ENCODE data around the gene PEMT. TPM values are rescaled to one million over a fixed set of nuclear protein-coding genes. Genes with fewer than 3 reads are reported as not detected.
A peak's percentile ranks its signal among the peaks of the same experiment; 100 is the strongest.

The PEMT gene
- total RNA-seq, 1 experiment from 2014 or later, result 29.5 TPM

GRCh38 chr17:17573912-17574311 is 17.6 kb downstream of the PEMT start:
- intact Hi-C loops (cut with micrococcal nuclease; ENCODE audit: unreplicated experiment), result loop anchor here (5.0 kb wide), 1 partner anchor 38 kb away; no protein-coding TSS in a partner anchor
- Mint-ChIP-seq H3K4me3 (ENCODE audit: unreplicated experiment) (no peak overlapping the region), H3K27me3 (ENCODE audit: insufficient read depth, unreplicated experiment) (no peaks in the 10 kb centered on the region), H3K36me3 (ENCODE audit: insufficient read depth, unreplicated experiment) (no peaks in the 10 kb centered on the region), H3K27ac (ENCODE audit: unreplicated experiment) (no peak overlapping the region), H3K4me1 (ENCODE audit: low read depth, unreplicated experiment) (peaks cover 12% of the 10 kb centered on the region), H3K9me3 (ENCODE audit: unreplicated experiment) (no peaks in the 10 kb centered on the region)
- H3K27me3 ChIP-seq (replicated peaks; ENCODE audit: control insufficient read depth, insufficient read depth, low read length), result no peaks in the 10 kb centered on the region
- no peak overlapping the region for H3K4me3 ChIP-seq (ENCODE audit: low read depth, low read length)
- BruUV-seq (replicated peaks), result no TSS peak
- no peaks in the 10 kb centered on the region; the same call in 1 of the 2 replicates for H3K36me3 ChIP-seq (ENCODE audit: control insufficient read depth, insufficient read depth, low read length)
- ChIA-PET POLR2A (interaction anchor here (0.6 kb wide), 2 partner anchors 17 to 267 kb away, joined by 4 to 8 read pairs; partner anchors contain the start of gene PEMT), CTCF (interaction anchor here (0.6 kb wide), 1 partner anchor 186 kb away, joined by 3 read pairs; no protein-coding TSS in a partner anchor)
- H3K9me3 ChIP-seq, result no peaks in the 10 kb centered on the region
- TF ChIP-seq CTCF (IDR thresholded peaks at IDR 0.05; ENCODE audit: insufficient read depth in 1 of 2, low read depth in 1 of 2, low read length in 1 of 2, severe bottlenecking in 1 of 2, unreplicated experiment in 1 of 2), result no peak
- DNase-seq, result no peak
- peaks cover 13% of the 10 kb centered on the region for H3K4me1 ChIP-seq

- ChIA-PET CTCF (interaction anchor here (0.9 to 1.3 kb wide), 3 partner anchors 56 to 75 kb away, joined by 3 to 5 read pairs (median 3); no protein-coding TSS in a partner anchor), POLR2A (no interaction called here)
- BruUV-seq (replicated peaks), result no TSS peak
- no peak for TF ChIP-seq CTCF (IDR thresholded peaks at IDR 0.05; ENCODE audit: insufficient read depth in 1 of 2, low read depth in 1 of 2, low read length in 1 of 2, severe bottlenecking in 1 of 2, unreplicated experiment in 1 of 2)
- no peak for DNase-seq
- Mint-ChIP-seq H3K27ac (ENCODE audit: unreplicated experiment) (no peak overlapping the region), H3K4me1 (ENCODE audit: low read depth, unreplicated experiment) (peaks cover 12% of the 10 kb centered on the region), H3K9me3 (ENCODE audit: unreplicated experiment) (no peaks in the 10 kb centered on the region), H3K4me3 (ENCODE audit: unreplicated experiment) (no peak overlapping the region), H3K27me3 (ENCODE audit: insufficient read depth, unreplicated experiment) (no peaks in the 10 kb centered on the region), H3K36me3 (ENCODE audit: insufficient read depth, unreplicated experiment) (no peaks in the 10 kb centered on the region)
- Histone ChIP-seq H3K27me3 (replicated peaks; ENCODE audit: control insufficient read depth, insufficient read depth, low read length) (no peaks in the 10 kb centered on the region), H3K4me1 (peaks cover 17% of the 10 kb centered on the region), H3K4me3 (ENCODE audit: low read depth, low read length) (no peak overlapping the region), H3K36me3 (ENCODE audit: control insufficient read depth, insufficient read depth, low read length) (no peaks in the 10 kb centered on the region), H3K9me3 (no peaks in the 10 kb centered on the region)
- intact Hi-C loops (cut with micrococcal nuclease; ENCODE audit: unreplicated experiment), result loop anchor here (5.0 kb wide), 1 partner anchor 40 kb away; no protein-coding TSS in a partner anchor
Observed at GRCh38 chr17:17572010-17572785, 19.3 kb downstream of the PEMT start.

- Mint-ChIP-seq H3K36me3 (ENCODE audit: insufficient read depth, unreplicated experiment) (no peaks in the 10 kb centered on the region), H3K27me3 (ENCODE audit: insufficient read depth, unreplicated experiment) (no peaks in the 10 kb centered on the region), H3K9me3 (ENCODE audit: unreplicated experiment) (no peaks in the 10 kb centered on the region), H3K4me1 (ENCODE audit: low read depth, unreplicated experiment) (peaks cover 12% of the 10 kb centered on the region), H3K4me3 (ENCODE audit: unreplicated experiment) (no peak overlapping the region), H3K27ac (ENCODE audit: unreplicated experiment) (peak overlapping the region; percentile 84)
- DNase-seq, result no peak
- no peaks in the 10 kb centered on the region for H3K36me3 ChIP-seq (ENCODE audit: control insufficient read depth, insufficient read depth, low read length)
- H3K27me3 ChIP-seq (replicated peaks; ENCODE audit: control insufficient read depth, insufficient read depth, low read length), result no peaks in the 10 kb centered on the region
- peaks cover 17% of the 10 kb centered on the region for H3K4me1 ChIP-seq
- POLR2A ChIA-PET, result no interaction called here
- H3K9me3 ChIP-seq, result no peaks in the 10 kb centered on the region
- CTCF ChIA-PET, result interaction anchor here (0.9 to 1.8 kb wide), 3 partner anchors 43 to 74 kb away, joined by 3 to 5 read pairs (median 5); no protein-coding TSS in a partner anchor
- no peak for TF ChIP-seq CTCF (IDR thresholded peaks at IDR 0.05; ENCODE audit: insufficient read depth in 1 of 2, low read depth in 1 of 2, low read length in 1 of 2, severe bottlenecking in 1 of 2, unreplicated experiment in 1 of 2)
- H3K4me3 ChIP-seq (ENCODE audit: low read depth, low read length), result no peak overlapping the region
- no TSS peak for BruUV-seq (replicated peaks)
- intact Hi-C loops (cut with micrococcal nuclease; ENCODE audit: unreplicated experiment), result loop anchor here (1.0 to 5.0 kb wide), 5 partner anchors 41 to 215 kb away; partner anchors contain the start of gene RASD1
Observed at GRCh38 chr17:17570798-17571716, 20.5 kb downstream of the PEMT start.
